Sigmoid colon (tissue), 7 donors: Measurements from ENCODE around the gene MYOZ1. TPM values are rescaled to one million over a fixed set of nuclear protein-coding genes. Genes with fewer than 3 reads are reported as not detected.
"Not testable (repeated sequence)": the region's sequence is repeated elsewhere in the genome, so short reads cannot be mapped to it uniquely, and the experiment has no call there.

Source experiments
- DNase-seq: peaks from one replicate; pipeline ENCODE4 v3.0.0-alpha.2; 2019
- H3K27ac ChIP-seq, 4 donors: fragments of 200-600 bp; sonication (generic); one replicate each; pipeline ENCODE4 v1.5.1; 2016 to 2019; ENCODE audit warnings: mild to moderate bottlenecking in 1 of 4
- H3K27me3 ChIP-seq, 3 donors: fragments of 200-600 bp; sonication (generic); one replicate each; pipeline ENCODE4 v1.5.1; 2019; ENCODE audit warnings: mild to moderate bottlenecking in 1 of 3
- H3K36me3 ChIP-seq, 4 donors: fragments of 200-600 bp; sonication (generic); one replicate each; pipeline ENCODE4 v1.5.1; 2016 to 2019
- H3K4me1 ChIP-seq, 4 donors: fragments of 200-600 bp; sonication (generic); one replicate each; pipeline ENCODE4 v1.5.1; 2017 to 2019
- H3K4me3 ChIP-seq, 4 donors: fragments of 200-600 bp; sonication (generic); one replicate each; pipeline ENCODE4 v1.5.1; 2017 to 2019; ENCODE audit warnings: mild to moderate bottlenecking in 2 of 4, moderate library complexity in 1 of 4
- H3K9me3 ChIP-seq, 4 donors: fragments of 200-600 bp in 3 of 4; sonication (generic) in 3 of 4; one replicate each; pipeline versions ENCODE4 v1.5.1 to v1.6.1; 2013 to 2019
- CTCF ChIP-seq, 4 experiments: fragments of 450-650 bp in 3 of 4; fragments of 200-600 bp in 1 of 4; IDR thresholded peaks; one replicate each; pipeline ENCODE4 v1.5.1; 2016 to 2019; ENCODE audit warnings: antibody characterized with exemption in 4 of 4, mild to moderate bottlenecking in 3 of 4, moderate library complexity in 2 of 4
- WGBS, 2 donors: extraction: QIAGEN DNeasy Blood & Tissue Kit; methylation state at CpG; one replicate each; pipeline ENCODE4 v1.1.7; 2013; 5-methylcytosine and 5-hydroxymethylcytosine counted together
- intact Hi-C: fragments of 100-400 bp; cut with DNase I; formaldehyde crosslinking; loops from one replicate; pipeline ENCODE4 v1.15.1; 2023
- polyA plus RNA-seq, 3 donors: library from polyadenylated mRNA; stranded (reverse); fragments of 200-250 nt; gene quantifications; one replicate each; pipeline ENCODE4 v1.2.3, GENCODE V29; 2013
- total RNA-seq, 4 donors: library from RNA; depleted of rRNA; stranded (reverse); fragments of >200 nt; gene quantifications; one replicate each; pipeline ENCODE4 v1.1.0, GENCODE V29; 2016
- donor health status: healthy with polysubstance abuse.
- donor health status: Bipolar disorder and iron deficiency.
- donor health status: healthy.

The MYOZ1 gene
- total RNA-seq (not detected), polyA plus RNA-seq (1 to 10 TPM in 1 of 3 donors, under 1 TPM in 1, not detected in 1; 0.17 to 1.2 TPM)

GRCh38 chr10:73641328-73642060 is at the start of gene MYOZ1:
MYOZ1 (minus strand) TSS chr10:73641474; CDS start chr10:73640017, 1,457 bp downstream.
- no peak within 1 kb of the TSS for H3K27ac ChIP-seq
- no peak for TF ChIP-seq CTCF (IDR thresholded peaks at IDR 0.05)
- H3K4me3 ChIP-seq, result no peak within 1 kb of the TSS
- H3K36me3 ChIP-seq, result no peaks in the 10 kb centered on the region
- DNase-seq, result no peak
- intact Hi-C loops, result no loop called here
- no peaks in the 10 kb centered on the region for H3K9me3 ChIP-seq
- H3K27me3 ChIP-seq, result no peaks in the 10 kb centered on the region
- peaks cover 0 to 6% (median 0%) of the 10 kb centered on the region in 4 donors for H3K4me1 ChIP-seq
- WGBS, 2 donors, result 84 to 91% methylated on average over 9 of the region's 9 CpGs

- intact Hi-C loops, DNase-seq, H3K4me3 ChIP-seq, H3K4me1 ChIP-seq, H3K36me3 ChIP-seq, H3K9me3 ChIP-seq, H3K27me3 ChIP-seq, H3K27ac ChIP-seq: not testable (repeated sequence)
- 96 to 98% methylated on average over 6 of the region's 6 CpGs for WGBS, 2 donors
Measured at GRCh38 chr10:73690755-73691154, 49.5 kb upstream of the MYOZ1 start.

- 98% methylated on average over 27 to 28 of the region's 28 CpGs for WGBS, 2 donors
- H3K4me3 ChIP-seq, DNase-seq, H3K27ac ChIP-seq, H3K9me3 ChIP-seq, H3K27me3 ChIP-seq, H3K36me3 ChIP-seq, H3K4me1 ChIP-seq, intact Hi-C loops: not testable (repeated sequence)
Measured at GRCh38 chr10:73689596-73689995, 48.3 kb upstream of the MYOZ1 start.

GRCh38 chr10:73687641-73688040 is 46.4 kb upstream of the MYOZ1 start:
- 87 to 92% methylated on average over 1 of the region's 1 CpG for WGBS, 2 donors
- H3K27me3 ChIP-seq, H3K27ac ChIP-seq, H3K4me3 ChIP-seq, H3K36me3 ChIP-seq, intact Hi-C loops, DNase-seq, H3K9me3 ChIP-seq, H3K4me1 ChIP-seq: not testable (repeated sequence)

GRCh38 chr10:73674546-73674945 is 33.3 kb upstream of the MYOZ1 start:
- H3K9me3 ChIP-seq, H3K4me3 ChIP-seq, DNase-seq, H3K4me1 ChIP-seq, H3K27ac ChIP-seq, H3K36me3 ChIP-seq, intact Hi-C loops, H3K27me3 ChIP-seq: not testable (repeated sequence)
- WGBS, 2 donors, result 92% methylated on average over 14 of the region's 20 CpGs

GRCh38 chr10:73668378-73668777 is 27.1 kb upstream of the MYOZ1 start:
- H3K9me3 ChIP-seq, intact Hi-C loops, DNase-seq, H3K27me3 ChIP-seq, H3K4me3 ChIP-seq, H3K4me1 ChIP-seq, H3K36me3 ChIP-seq, H3K27ac ChIP-seq: not testable (repeated sequence)
- 96 to 98% methylated on average over 3 of the region's 4 CpGs for WGBS, 2 donors

- DNase-seq, intact Hi-C loops, H3K27me3 ChIP-seq, H3K36me3 ChIP-seq, H3K9me3 ChIP-seq, H3K4me3 ChIP-seq, H3K4me1 ChIP-seq, H3K27ac ChIP-seq: not testable (repeated sequence)
- 68 to 78% methylated on average over 4 of the region's 5 CpGs for WGBS, 2 donors
Measured at GRCh38 chr10:73666153-73666809, 25.0 kb upstream of the MYOZ1 start.

- H3K27ac ChIP-seq, H3K9me3 ChIP-seq, H3K4me1 ChIP-seq, DNase-seq, H3K36me3 ChIP-seq, H3K4me3 ChIP-seq, H3K27me3 ChIP-seq, intact Hi-C loops: not testable (repeated sequence)
- WGBS, 2 donors, result 89 to 95% methylated on average over 3 of the region's 3 CpGs
Measured at GRCh38 chr10:73665581-73665980, 24.3 kb upstream of the MYOZ1 start.

GRCh38 chr10:73664156-73665040 is 23.1 kb upstream of the MYOZ1 start:
- H3K4me1 ChIP-seq, H3K9me3 ChIP-seq, H3K36me3 ChIP-seq, H3K4me3 ChIP-seq, H3K27me3 ChIP-seq, intact Hi-C loops, DNase-seq, H3K27ac ChIP-seq: not testable (repeated sequence)
- 83 to 85% methylated on average over 13 of the region's 13 CpGs for WGBS, 2 donors

GRCh38 chr10:73663621-73664020 is 22.3 kb upstream of the MYOZ1 start:
- intact Hi-C loops, H3K4me3 ChIP-seq, H3K27ac ChIP-seq, H3K36me3 ChIP-seq, DNase-seq, H3K4me1 ChIP-seq, H3K27me3 ChIP-seq, H3K9me3 ChIP-seq: not testable (repeated sequence)
- 74 to 85% methylated on average over 10 of the region's 10 CpGs for WGBS, 2 donors

- 89% methylated on average over 7 of the region's 7 CpGs for WGBS, 2 donors
- intact Hi-C loops, H3K4me1 ChIP-seq, H3K27me3 ChIP-seq, H3K27ac ChIP-seq, DNase-seq, H3K36me3 ChIP-seq, H3K9me3 ChIP-seq, H3K4me3 ChIP-seq: not testable (repeated sequence)
Measured at GRCh38 chr10:73662705-73663104, 21.4 kb upstream of the MYOZ1 start.
